GM21825 (cell line): ENCODE results near the gene CTR9.

Source experiments
- ATAC-seq: cut with Tn5 transposase; IDR thresholded peaks from one replicate; pipeline ENCODE4 v1.9.1; 2021; ENCODE audit warnings: mild to moderate bottlenecking, moderate library complexity; ENCODE audit not compliant: unreplicated experiment

Gene CTR9

GRCh38 chr11:10742460-10743208, 8.4 kb upstream of the CTR9 start:
- no peak for ATAC-seq

- no peak for ATAC-seq
These were observed 7.6 kb upstream of the CTR9 start for GRCh38 chr11:10743354-10744000.

GRCh38 chr11:10744206-10744605, 6.8 kb upstream of the CTR9 start:
- ATAC-seq: no peak

- ATAC-seq: no peak
These were observed 4.2 kb upstream of the CTR9 start for GRCh38 chr11:10746871-10747270.

GRCh38 chr11:10747733-10748132, 3.3 kb upstream of the CTR9 start:
- ATAC-seq: no peak

GRCh38 chr11:10749476-10749875, 1.6 kb upstream of the CTR9 start:
- no peak for ATAC-seq

GRCh38 chr11:10751581-10751940, 515 bp downstream of the CTR9 start:
- ATAC-seq: peak; percentile 19

- ATAC-seq: no peak
These were observed 1.0 kb downstream of the CTR9 start for GRCh38 chr11:10752061-10752460.

- ATAC-seq: no peak
These were observed 1.4 kb downstream of the CTR9 start for GRCh38 chr11:10752486-10752885.

GRCh38 chr11:10758957-10759356, 7.9 kb downstream of the CTR9 start:
- ATAC-seq: no peak

- no peak for ATAC-seq
These were observed 10.1 kb downstream of the CTR9 start for GRCh38 chr11:10761085-10761698.

- ATAC-seq: peak; percentile 79
These were observed 11.1 kb downstream of the CTR9 start for GRCh38 chr11:10762185-10762584.

- ATAC-seq: no peak
These were observed 11.9 kb downstream of the CTR9 start for GRCh38 chr11:10762913-10763421.

- no peak for ATAC-seq
These were observed 12.7 kb downstream of the CTR9 start for GRCh38 chr11:10763766-10764165.

- ATAC-seq: no peak
These were observed 13.4 kb downstream of the CTR9 start for GRCh38 chr11:10764412-10764811.

- no peak for ATAC-seq
These were observed 19.7 kb downstream of the CTR9 start for GRCh38 chr11:10770626-10771254.

GRCh38 chr11:10771457-10771856, 20.4 kb downstream of the CTR9 start:
- no peak for ATAC-seq

GRCh38 chr11:10774811-10775210, 23.8 kb downstream of the CTR9 start:
- ATAC-seq: no peak

GRCh38 chr11:10777393-10777793, 26.3 kb downstream of the CTR9 start:
- ATAC-seq: no peak

- no peak for ATAC-seq
These were observed 26.8 kb downstream of the CTR9 start for GRCh38 chr11:10777806-10778205.

GRCh38 chr11:10778217-10778970, 27.3 kb downstream of the CTR9 start:
- ATAC-seq: no peak
